ENCODE measurements around the gene KIAA0513.

GRCh38 chr16:85113913-85114312, 86.3 kb downstream of the KIAA0513 start:
- TF ChIP-seq CTCF (IDR thresholded peaks at IDR 0.05): no peak
- no peak for TF ChIP-seq POLR2A (IDR thresholded peaks at IDR 0.05)
